SHP77 treated with DMSO at 0.1 percent for 48 hours (cell line): ENCODE data around the gene RIMBP2.

Experiments used
- DNase-seq: peaks from one replicate; lab custom pipeline; 2025; lab: John Stamatoyannopoulos, UW

The RIMBP2 gene

GRCh38 chr12:130421896-130422295, 294.2 kb downstream of the RIMBP2 start:
- no peak for DNase-seq

- no peak for DNase-seq
These were observed 296.0 kb downstream of the RIMBP2 start for GRCh38 chr12:130420071-130420470.

GRCh38 chr12:130419116-130419515, 297.0 kb downstream of the RIMBP2 start:
- no peak for DNase-seq

GRCh38 chr12:130418251-130418650, 297.8 kb downstream of the RIMBP2 start:
- DNase-seq = no peak

- DNase-seq = no peak
These were observed 301.7 kb downstream of the RIMBP2 start for GRCh38 chr12:130414381-130414780.

- no peak for DNase-seq
These were observed 302.2 kb downstream of the RIMBP2 start for GRCh38 chr12:130413909-130414308.

GRCh38 chr12:130412384-130412783, 303.7 kb downstream of the RIMBP2 start:
- no peak for DNase-seq

GRCh38 chr12:130405332-130405731, 310.8 kb downstream of the RIMBP2 start:
- DNase-seq = no peak

- DNase-seq = no peak
These were observed 314.4 kb downstream of the RIMBP2 start for GRCh38 chr12:130401703-130402102.

- DNase-seq = no peak
These were observed 317.8 kb downstream of the RIMBP2 start for GRCh38 chr12:130398100-130398848.

GRCh38 chr12:130396667-130397066, 319.4 kb downstream of the RIMBP2 start:
- no peak for DNase-seq

GRCh38 chr12:130394906-130395305, 321.2 kb downstream of the RIMBP2 start:
- no peak for DNase-seq

GRCh38 chr12:130391186-130391585, 324.9 kb downstream of the RIMBP2 start:
- no peak for DNase-seq

GRCh38 chr12:130385193-130385592, 330.9 kb downstream of the RIMBP2 start:
- DNase-seq = no peak

GRCh38 chr12:130384234-130384633, 331.9 kb downstream of the RIMBP2 start:
- DNase-seq = no peak

- DNase-seq = no peak
These were observed 333.3 kb downstream of the RIMBP2 start for GRCh38 chr12:130382818-130383217.

- no peak for DNase-seq
These were observed 340.5 kb downstream of the RIMBP2 start for GRCh38 chr12:130375296-130376287.

GRCh38 chr12:130374083-130374482, 342.0 kb downstream of the RIMBP2 start:
- DNase-seq = no peak

- no peak for DNase-seq
These were observed 343.2 kb downstream of the RIMBP2 start for GRCh38 chr12:130372936-130373335.

GRCh38 chr12:130371296-130371695, 344.8 kb downstream of the RIMBP2 start:
- DNase-seq = no peak

- no peak for DNase-seq
These were observed 346.3 kb downstream of the RIMBP2 start for GRCh38 chr12:130369816-130370215.

GRCh38 chr12:130367523-130367922, 348.6 kb downstream of the RIMBP2 start:
- DNase-seq = no peak

- no peak for DNase-seq
These were observed 349.1 kb downstream of the RIMBP2 start for GRCh38 chr12:130367003-130367402.
